ENCODE results near the gene LMTK2. TPM values are rescaled to one million over a fixed set of nuclear protein-coding genes. Genes with fewer than 3 reads are reported as not detected.
"Not testable (repeated sequence)": the region's sequence is repeated elsewhere in the genome, so short reads cannot be mapped to it uniquely, and the experiment has no call there.

The LMTK2 gene
- polyA plus RNA-seq, 1 donor, result 16.0 TPM

GRCh38 chr7:98105942-98106544 is 619 bp upstream of the LMTK2 start:
- DNase-seq, result no peak

- no peak for DNase-seq
These were observed 655 bp downstream of the LMTK2 start for GRCh38 chr7:98107313-98107721.

- DNase-seq, result no peak
These were observed 3.8 kb downstream of the LMTK2 start for GRCh38 chr7:98110249-98111022.

GRCh38 chr7:98112077-98112476 is 5.4 kb downstream of the LMTK2 start:
- DNase-seq, result no peak

GRCh38 chr7:98115746-98116525 is 9.3 kb downstream of the LMTK2 start:
- DNase-seq, result no peak

GRCh38 chr7:98116656-98117461 is 10.2 kb downstream of the LMTK2 start:
- DNase-seq, result no peak

GRCh38 chr7:98119256-98119918 is 12.7 kb downstream of the LMTK2 start:
- no peak for DNase-seq

- no peak for DNase-seq
These were observed 13.9 kb downstream of the LMTK2 start for GRCh38 chr7:98120559-98120958.

- not testable (repeated sequence) for DNase-seq
These were observed 14.7 kb downstream of the LMTK2 start for GRCh38 chr7:98121388-98121787.

- no peak for DNase-seq
These were observed 16.7 kb downstream of the LMTK2 start for GRCh38 chr7:98123365-98123696.

- DNase-seq, result no peak
These were observed 19.1 kb downstream of the LMTK2 start for GRCh38 chr7:98125759-98126158.

GRCh38 chr7:98126311-98127142 is 19.9 kb downstream of the LMTK2 start:
- DNase-seq, result no peak

- DNase-seq, result no peak
These were observed 21.7 kb downstream of the LMTK2 start for GRCh38 chr7:98128346-98128745.

GRCh38 chr7:98130959-98131358 is 24.3 kb downstream of the LMTK2 start:
- no peak for DNase-seq

GRCh38 chr7:98133181-98133580 is 26.5 kb downstream of the LMTK2 start:
- no peak for DNase-seq

- DNase-seq, result no peak
These were observed 27.1 kb downstream of the LMTK2 start for GRCh38 chr7:98133621-98134303.

- DNase-seq, result no peak
These were observed 28.0 kb downstream of the LMTK2 start for GRCh38 chr7:98134420-98135228.

GRCh38 chr7:98135984-98136383 is 29.3 kb downstream of the LMTK2 start:
- DNase-seq, result no peak

- no peak for DNase-seq
These were observed 29.8 kb downstream of the LMTK2 start for GRCh38 chr7:98136423-98136822.

Measured in left kidney (tissue), 2 donors.